Endothelial cell of umbilical vein (primary cell): ENCODE data around the gene TPCN2.

ENCODE experiments used
- EZH2 ChIP-seq: IDR thresholded peaks from 2 replicates; pipeline ENCODE4 v1.6.1; 2012; ENCODE audit warnings: borderline replicate concordance, low read depth, mild to moderate bottlenecking, moderate library complexity, low read length, inconsistent platforms; ENCODE audit not compliant: severe bottlenecking
- FOS ChIP-seq: IDR thresholded peaks from 2 replicates; pipeline ENCODE4 v1.6.1; 2011; ENCODE audit warnings: mild to moderate bottlenecking, low read length, moderate library complexity, borderline replicate concordance; ENCODE audit not compliant: insufficient read depth
- GATA2 ChIP-seq: IDR thresholded peaks from 2 replicates; pipeline ENCODE4 v1.7.0; 2011; ENCODE audit warnings: low read depth, mild to moderate bottlenecking, moderate library complexity, mixed read lengths, low read length; ENCODE audit not compliant: insufficient read length, insufficient read depth
- JUN ChIP-seq: IDR thresholded peaks from 2 replicates; pipeline ENCODE4 v1.6.1; 2011; ENCODE audit warnings: borderline replicate concordance, low read depth; ENCODE audit not compliant: insufficient read length, insufficient read depth
- MYC ChIP-seq: IDR thresholded peaks from one replicate; pipeline ENCODE4 v1.6.1; 2011; ENCODE audit warnings: mild to moderate bottlenecking, low read depth, low read length
- POLR2A ChIP-seq: IDR thresholded peaks from 2 replicates; pipeline ENCODE4 v1.6.1; 2012; ENCODE audit warnings: low read depth, mild to moderate bottlenecking, control low read depth, low read length
- POLR2AphosphoS5 ChIP-seq: IDR thresholded peaks from 2 replicates; pipeline ENCODE4 v1.6.1; 2012; ENCODE audit warnings: low read depth, mild to moderate bottlenecking, control low read depth, low read length, moderate library complexity; ENCODE audit not compliant: insufficient read depth
- TF ChIP-seq, protein P1 (sequence below), 2 donors: IDR thresholded peaks; 1 replicate in 1 of 2; 2 replicates in 1 of 2; pipeline ENCODE4 v1.5.1; 2011; ENCODE audit warnings: low read length in 2 of 2, mild to moderate bottlenecking in 2 of 2, moderate library complexity in 2 of 2, control low read depth in 1 of 2, inconsistent platforms in 1 of 2, low read depth in 1 of 2; ENCODE audit not compliant: insufficient read depth in 1 of 2; ENCODE audit errors: extremely low read depth in 1 of 2
- TF ChIP-seq, protein P2 (sequence below): IDR thresholded peaks from 2 replicates; pipeline ENCODE4 v1.6.1; 2011; ENCODE audit not compliant: insufficient read depth, insufficient read length

DNA sequence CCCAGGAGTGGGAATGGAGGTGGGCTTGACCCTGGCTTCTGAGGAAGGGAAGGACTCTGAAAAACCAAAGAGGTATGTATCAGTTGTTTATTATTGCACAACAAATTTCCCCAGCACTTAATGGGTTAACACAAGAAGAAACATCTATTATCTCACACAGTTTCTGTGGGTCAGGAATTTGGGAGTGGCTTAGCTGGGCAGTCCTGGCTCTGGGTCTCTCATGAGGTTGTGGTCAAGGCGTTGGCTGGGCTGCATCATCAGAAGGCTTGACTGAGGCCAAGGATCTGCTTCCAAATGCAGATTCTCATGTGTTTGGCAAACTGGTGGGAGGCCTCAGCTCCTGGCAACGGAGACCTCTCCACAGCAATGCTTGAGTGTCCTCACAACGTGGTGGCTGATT, 89.5 kb downstream of the TPCN2 start:
- TF ChIP-seq, protein P1, sequence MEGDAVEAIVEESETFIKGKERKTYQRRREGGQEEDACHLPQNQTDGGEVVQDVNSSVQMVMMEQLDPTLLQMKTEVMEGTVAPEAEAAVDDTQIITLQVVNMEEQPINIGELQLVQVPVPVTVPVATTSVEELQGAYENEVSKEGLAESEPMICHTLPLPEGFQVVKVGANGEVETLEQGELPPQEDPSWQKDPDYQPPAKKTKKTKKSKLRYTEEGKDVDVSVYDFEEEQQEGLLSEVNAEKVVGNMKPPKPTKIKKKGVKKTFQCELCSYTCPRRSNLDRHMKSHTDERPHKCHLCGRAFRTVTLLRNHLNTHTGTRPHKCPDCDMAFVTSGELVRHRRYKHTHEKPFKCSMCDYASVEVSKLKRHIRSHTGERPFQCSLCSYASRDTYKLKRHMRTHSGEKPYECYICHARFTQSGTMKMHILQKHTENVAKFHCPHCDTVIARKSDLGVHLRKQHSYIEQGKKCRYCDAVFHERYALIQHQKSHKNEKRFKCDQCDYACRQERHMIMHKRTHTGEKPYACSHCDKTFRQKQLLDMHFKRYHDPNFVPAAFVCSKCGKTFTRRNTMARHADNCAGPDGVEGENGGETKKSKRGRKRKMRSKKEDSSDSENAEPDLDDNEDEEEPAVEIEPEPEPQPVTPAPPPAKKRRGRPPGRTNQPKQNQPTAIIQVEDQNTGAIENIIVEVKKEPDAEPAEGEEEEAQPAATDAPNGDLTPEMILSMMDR (IDR thresholded peaks at IDR 0.05; ENCODE audit: extremely low read depth in 1 of 2, insufficient read depth in 1 of 2, low read depth in 1 of 2, low read length in 2 of 2), result no peak
- TF ChIP-seq POLR2AphosphoS5 (no peak), FOS (no peak), POLR2A (no peak), EZH2 (no peak), JUN (no peak), GATA2 (no peak), MYC (no peak)
- TF ChIP-seq, protein P2, sequence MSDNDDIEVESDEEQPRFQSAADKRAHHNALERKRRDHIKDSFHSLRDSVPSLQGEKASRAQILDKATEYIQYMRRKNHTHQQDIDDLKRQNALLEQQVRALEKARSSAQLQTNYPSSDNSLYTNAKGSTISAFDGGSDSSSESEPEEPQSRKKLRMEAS, result no peak
